ENCODE measurements around the gene LAMA4.

Gene LAMA4

GRCh38 chr6:112190164-112190563, 64.2 kb downstream of the LAMA4 start:
- DNase-seq (ENCODE audit: low spot score) = no peak

- DNase-seq (ENCODE audit: low spot score) = no peak
Measured at GRCh38 chr6:112189494-112189893, 64.9 kb downstream of the LAMA4 start.

- DNase-seq (ENCODE audit: low spot score) = no peak
Measured at GRCh38 chr6:112188906-112189305, 65.5 kb downstream of the LAMA4 start.

- DNase-seq (ENCODE audit: low spot score) = no peak
Measured at GRCh38 chr6:112187736-112188135, 66.6 kb downstream of the LAMA4 start.

- no peak for DNase-seq (ENCODE audit: low spot score)
Measured at GRCh38 chr6:112184951-112185350, 69.4 kb downstream of the LAMA4 start.

DNA sequence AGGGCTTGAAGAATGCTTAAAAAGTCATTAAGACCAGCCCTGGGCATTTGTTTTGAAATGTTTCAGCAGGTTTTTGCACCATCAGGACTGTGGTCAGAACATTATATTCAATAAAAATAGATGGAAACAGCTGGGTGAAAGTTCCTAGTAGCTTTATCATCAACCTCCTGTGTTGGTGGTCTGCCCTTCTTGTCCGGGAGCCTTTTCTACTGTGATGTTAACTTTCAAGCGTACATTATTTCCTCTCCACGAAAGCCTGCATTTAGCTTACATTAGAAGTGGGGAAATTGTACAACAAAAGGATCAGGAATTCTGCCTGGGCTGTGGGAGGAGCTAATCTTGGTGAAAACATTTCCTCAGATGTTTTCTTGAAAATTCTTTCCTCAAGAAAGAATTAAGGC, 71.1 kb downstream of the LAMA4 start:
- DNase-seq (ENCODE audit: low spot score) = no peak

GRCh38 chr6:112181130-112181529, 73.2 kb downstream of the LAMA4 start:
- no peak for DNase-seq (ENCODE audit: low spot score)

- peak; percentile 29 for DNase-seq (ENCODE audit: low spot score)
Measured at GRCh38 chr6:112180095-112180820, 74.1 kb downstream of the LAMA4 start.

DNA sequence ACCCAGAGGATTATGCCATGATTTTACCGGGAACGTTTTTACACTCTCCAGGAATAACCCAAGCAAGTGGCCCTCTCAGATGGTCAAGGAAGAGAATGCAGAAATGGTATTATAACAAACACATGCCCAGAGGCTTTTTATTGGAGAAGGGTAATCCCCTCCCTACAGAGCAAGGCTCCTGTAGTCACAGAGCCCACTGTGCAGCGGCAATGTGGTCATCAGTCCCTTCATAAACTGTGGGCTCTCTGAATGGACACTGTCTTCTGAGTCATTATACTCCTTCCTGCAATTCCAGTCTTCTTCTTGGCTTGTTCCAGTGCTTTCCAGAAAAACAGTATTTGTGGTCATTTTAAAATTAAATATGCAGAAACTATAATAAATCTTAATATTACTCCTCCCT, 74.7 kb downstream of the LAMA4 start:
- DNase-seq (ENCODE audit: low spot score) = no peak

DNA sequence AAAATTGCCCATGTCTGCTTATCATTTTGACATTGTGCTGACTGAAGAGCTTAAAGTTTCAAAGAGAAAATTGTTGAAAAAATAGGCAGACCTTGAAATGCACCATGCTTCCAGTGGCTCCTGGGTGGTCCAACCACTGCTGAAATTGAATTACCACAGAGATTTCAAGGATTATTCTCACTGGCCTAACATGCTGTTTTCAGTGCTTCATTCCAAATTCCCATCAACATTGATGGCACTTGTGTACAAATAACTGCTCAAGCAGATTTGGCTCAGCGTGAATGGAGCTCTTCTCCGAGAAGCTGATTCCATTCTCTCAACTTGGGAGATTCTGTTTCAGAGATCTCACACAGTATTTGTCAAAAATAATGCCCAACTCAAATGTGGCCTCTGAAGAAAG, 75.5 kb downstream of the LAMA4 start:
- DNase-seq (ENCODE audit: low spot score) = no peak

- no peak for DNase-seq (ENCODE audit: low spot score)
Measured at GRCh38 chr6:112177092-112177491, 77.3 kb downstream of the LAMA4 start.

DNA sequence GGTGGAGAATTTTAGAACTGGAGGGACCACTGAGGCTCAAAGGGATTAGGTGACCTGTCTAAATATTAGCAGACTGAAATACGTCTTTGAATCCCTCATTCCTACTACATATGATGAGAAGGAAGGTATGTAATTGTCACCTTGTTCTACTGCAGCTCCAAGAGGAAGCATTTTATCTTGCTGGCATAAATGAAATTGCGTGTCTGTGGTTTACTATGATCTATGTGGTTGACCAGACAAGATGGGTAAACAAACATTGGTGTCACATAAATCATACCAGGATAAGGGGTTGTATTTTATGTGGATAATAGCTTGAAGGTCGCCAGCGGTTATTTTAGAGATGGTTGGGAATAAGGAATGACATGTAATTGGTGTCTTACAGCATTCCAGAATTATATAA, 78.2 kb downstream of the LAMA4 start:
- no peak for DNase-seq (ENCODE audit: low spot score)

GRCh38 chr6:112173221-112173804, 81.1 kb downstream of the LAMA4 start:
- no peak for DNase-seq (ENCODE audit: low spot score)

DNA sequence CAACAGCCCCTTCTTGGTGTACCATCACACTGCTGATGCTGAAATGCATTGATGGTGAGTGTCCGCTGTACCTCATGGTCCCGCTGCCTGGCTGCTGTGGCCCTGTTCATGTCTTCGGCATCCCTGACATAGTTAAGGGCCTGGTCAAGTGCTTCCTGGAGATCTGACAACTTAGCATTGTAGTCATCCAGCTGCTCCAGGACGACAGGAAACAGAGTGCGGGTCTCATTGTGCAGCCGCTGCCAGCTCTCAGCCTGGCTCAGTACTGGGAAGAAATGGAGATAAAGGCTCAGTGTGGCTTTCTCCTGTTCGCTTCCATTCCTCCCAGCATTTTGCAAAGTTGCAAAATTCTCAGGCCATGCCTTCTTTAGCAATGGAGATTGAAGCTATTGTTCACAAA, 81.8 kb downstream of the LAMA4 start:
- DNase-seq (ENCODE audit: low spot score) = no peak

GRCh38 chr6:112169541-112169940, 84.8 kb downstream of the LAMA4 start:
- no peak for DNase-seq (ENCODE audit: low spot score)

- DNase-seq (ENCODE audit: low spot score) = peak; percentile 57
Measured at GRCh38 chr6:112163295-112164257, 90.8 kb downstream of the LAMA4 start.

DNA sequence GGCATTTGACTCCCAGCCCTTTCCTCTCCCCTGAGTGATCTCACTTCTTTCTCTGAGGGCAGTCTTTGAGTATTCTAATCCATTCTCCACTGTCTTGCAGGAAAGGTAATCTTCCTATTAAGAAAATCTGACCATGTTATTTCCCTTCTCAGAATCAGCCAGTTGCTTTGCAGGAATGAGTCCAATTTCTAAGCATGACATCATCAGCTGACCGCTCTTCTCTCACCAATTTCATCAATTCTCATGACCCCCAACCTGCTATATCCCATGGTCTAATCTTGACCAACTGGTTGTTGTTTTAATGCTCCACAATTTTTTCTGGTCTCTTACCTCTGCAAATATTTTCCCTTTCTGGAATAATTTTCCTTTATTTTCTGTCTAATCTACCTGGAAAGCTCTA, 93.6 kb downstream of the LAMA4 start:
- DNase-seq (ENCODE audit: low spot score) = no peak

GRCh38 chr6:112156668-112157067, 97.7 kb downstream of the LAMA4 start:
- no peak for DNase-seq (ENCODE audit: low spot score)

GRCh38 chr6:112155886-112156285, 98.5 kb downstream of the LAMA4 start:
- DNase-seq (ENCODE audit: low spot score) = no peak

- no peak for DNase-seq (ENCODE audit: low spot score)
Measured at GRCh38 chr6:112154711-112155110, 99.7 kb downstream of the LAMA4 start.

GRCh38 chr6:112153926-112154607, 100.3 kb downstream of the LAMA4 start:
- DNase-seq (ENCODE audit: low spot score) = no peak

- DNase-seq (ENCODE audit: low spot score) = no peak
Measured at GRCh38 chr6:112150363-112150762, 104.0 kb downstream of the LAMA4 start.

All from HuH-7.5 (cell line).